ENCODE measurements around the gene SERPINA4. TPM values are rescaled to one million over a fixed set of nuclear protein-coding genes. Genes with fewer than 3 reads are reported as not detected.

Gene SERPINA4
- total and polyA plus RNA-seq, 2 donors (not counting 3 experiments of a cell fraction or from before 2014, with no cell fraction given), result not detected

- FAIRE-seq, result no peak
- DNase-seq (ENCODE audit: low read depth, low spot score), result no peak
- Histone ChIP-seq H3K9ac (replicated peaks; ENCODE audit: extremely low read depth, insufficient read depth, low read length) (no peak overlapping the region), H3K27ac (ENCODE audit: insufficient read depth, low read depth, low read length) (peak overlapping the region; percentile 78), H3K4me1 (ENCODE audit: control insufficient read depth, extremely low read depth, insufficient read depth, low read length) (peaks cover 36% of the 10 kb centered on the region), H3K27me3 (ENCODE audit: control insufficient read depth in 2 of 2, insufficient read depth in 2 of 2, low read length in 2 of 2) (no peaks in the 10 kb centered on the region), H2AFZ (ENCODE audit: low read depth, low read length) (no peak overlapping the region), H3K36me3 (ENCODE audit: control insufficient read depth in 2 of 2, extremely low read depth in 1 of 2, insufficient read depth in 2 of 2, low read length in 2 of 2) (no peaks in the 10 kb centered on the region), H3K9me1 (replicated peaks; ENCODE audit: control insufficient read depth, extremely low read depth, insufficient read depth, low read length) (no peaks in the 10 kb centered on the region), H3K4me3 (replicated peaks in 1 of 3; ENCODE audit: insufficient read depth in 1 of 3, low read depth in 1 of 3, low read length in 3 of 3) (no peak overlapping the region), H3K9me3 (replicated peaks; ENCODE audit: control insufficient read depth, insufficient read depth, low read length) (no peaks in the 10 kb centered on the region), H3K4me2 (ENCODE audit: insufficient read depth, low read length) (no peak overlapping the region), H3K79me2 (ENCODE audit: control insufficient read depth, insufficient read depth, low read length) (no peaks in the 10 kb centered on the region), H4K20me1 (replicated peaks; ENCODE audit: control insufficient read depth, extremely low read depth, insufficient read depth, low read length) (no peaks in the 10 kb centered on the region)
- TF ChIP-seq GATA2 (IDR thresholded peaks at IDR 0.05; ENCODE audit: insufficient read depth, insufficient read length, low read depth, low read length) (no peak), POLR2A (IDR thresholded peaks at IDR 0.05; ENCODE audit: low read depth, low read length) (no peak), CTCF (IDR thresholded peaks at IDR 0.05; ENCODE audit: extremely low read depth in 1 of 2, insufficient read depth in 1 of 2, low read depth in 1 of 2, low read length in 2 of 2) (no peak), MAX (IDR thresholded peaks at IDR 0.05; ENCODE audit: insufficient read depth, insufficient read length) (no peak), EZH2 (IDR thresholded peaks at IDR 0.05; ENCODE audit: borderline replicate concordance, low read depth, low read length, severe bottlenecking) (no peak)
- CTCF ChIA-PET, result interaction anchor here (0.9 to 1.3 kb wide), 2 partner anchors 12 to 17 kb away, joined by 3 read pairs; partner anchors contain the start of gene SERPINA5
- no TSS peak for BruUV-seq (replicated peaks)
- dilution Hi-C loops (cut with MboI; ENCODE audit: extremely low pct_ligation_motif_present, low sequenced_read_pairs), result no loop called here
- POLR2A ChIA-PET, result interaction anchor here (0.7 kb wide), 1 partner anchor 76 kb away, joined by 9 read pairs; no protein-coding TSS in a partner anchor
- intact Hi-C loops (cut with micrococcal nuclease), result no loop called here
These were observed 37.2 kb downstream of the SERPINA4 start for GRCh38 chr14:94598506-94598815.

Measured in endothelial cell of umbilical vein (primary cell).